ENCODE results near the gene HSD11B1. TPM values are rescaled to one million over a fixed set of nuclear protein-coding genes. Genes with fewer than 3 reads are reported as not detected.

The HSD11B1 gene
- total and polyA plus RNA-seq, 4 donors = 0.09 to 488 (median 304) TPM

DNA sequence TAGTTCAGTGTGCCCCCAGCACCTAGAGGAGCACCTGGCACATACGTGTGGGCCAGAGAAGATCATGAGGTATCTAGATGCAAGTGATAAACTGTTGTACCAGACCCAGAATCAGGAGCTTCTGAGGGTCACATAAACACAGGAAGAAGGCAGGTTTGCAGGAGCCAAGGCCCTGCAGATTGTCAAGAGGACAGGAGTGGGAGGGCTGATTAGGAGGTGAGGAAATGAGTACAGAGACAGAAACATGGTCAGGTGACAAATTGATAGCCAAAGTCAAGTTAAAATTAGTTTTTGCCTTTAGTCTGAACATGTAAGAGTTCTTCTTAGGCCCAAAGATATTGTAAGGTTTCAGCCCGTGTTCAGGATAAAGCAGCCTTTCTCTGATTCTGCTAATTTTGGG is 37.2 kb downstream of the HSD11B1 start:
- H3K4me3 ChIP-seq (ENCODE audit: low read depth in 1 of 3, low read length in 3 of 3) = no peak overlapping the region
- TF ChIP-seq, protein P1, sequence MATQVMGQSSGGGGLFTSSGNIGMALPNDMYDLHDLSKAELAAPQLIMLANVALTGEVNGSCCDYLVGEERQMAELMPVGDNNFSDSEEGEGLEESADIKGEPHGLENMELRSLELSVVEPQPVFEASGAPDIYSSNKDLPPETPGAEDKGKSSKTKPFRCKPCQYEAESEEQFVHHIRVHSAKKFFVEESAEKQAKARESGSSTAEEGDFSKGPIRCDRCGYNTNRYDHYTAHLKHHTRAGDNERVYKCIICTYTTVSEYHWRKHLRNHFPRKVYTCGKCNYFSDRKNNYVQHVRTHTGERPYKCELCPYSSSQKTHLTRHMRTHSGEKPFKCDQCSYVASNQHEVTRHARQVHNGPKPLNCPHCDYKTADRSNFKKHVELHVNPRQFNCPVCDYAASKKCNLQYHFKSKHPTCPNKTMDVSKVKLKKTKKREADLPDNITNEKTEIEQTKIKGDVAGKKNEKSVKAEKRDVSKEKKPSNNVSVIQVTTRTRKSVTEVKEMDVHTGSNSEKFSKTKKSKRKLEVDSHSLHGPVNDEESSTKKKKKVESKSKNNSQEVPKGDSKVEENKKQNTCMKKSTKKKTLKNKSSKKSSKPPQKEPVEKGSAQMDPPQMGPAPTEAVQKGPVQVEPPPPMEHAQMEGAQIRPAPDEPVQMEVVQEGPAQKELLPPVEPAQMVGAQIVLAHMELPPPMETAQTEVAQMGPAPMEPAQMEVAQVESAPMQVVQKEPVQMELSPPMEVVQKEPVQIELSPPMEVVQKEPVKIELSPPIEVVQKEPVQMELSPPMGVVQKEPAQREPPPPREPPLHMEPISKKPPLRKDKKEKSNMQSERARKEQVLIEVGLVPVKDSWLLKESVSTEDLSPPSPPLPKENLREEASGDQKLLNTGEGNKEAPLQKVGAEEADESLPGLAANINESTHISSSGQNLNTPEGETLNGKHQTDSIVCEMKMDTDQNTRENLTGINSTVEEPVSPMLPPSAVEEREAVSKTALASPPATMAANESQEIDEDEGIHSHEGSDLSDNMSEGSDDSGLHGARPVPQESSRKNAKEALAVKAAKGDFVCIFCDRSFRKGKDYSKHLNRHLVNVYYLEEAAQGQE (IDR thresholded peaks at IDR 0.05) = no peak
- no peak for TF ChIP-seq JUND (IDR thresholded peaks at IDR 0.05)
- TF ChIP-seq FOXA1 (IDR thresholded peaks at IDR 0.05) = no peak
- TF ChIP-seq HNF4G (IDR thresholded peaks at IDR 0.05) = no peak
- TF ChIP-seq SP1 (IDR thresholded peaks at IDR 0.05) = no peak
- TF ChIP-seq, protein P2, sequence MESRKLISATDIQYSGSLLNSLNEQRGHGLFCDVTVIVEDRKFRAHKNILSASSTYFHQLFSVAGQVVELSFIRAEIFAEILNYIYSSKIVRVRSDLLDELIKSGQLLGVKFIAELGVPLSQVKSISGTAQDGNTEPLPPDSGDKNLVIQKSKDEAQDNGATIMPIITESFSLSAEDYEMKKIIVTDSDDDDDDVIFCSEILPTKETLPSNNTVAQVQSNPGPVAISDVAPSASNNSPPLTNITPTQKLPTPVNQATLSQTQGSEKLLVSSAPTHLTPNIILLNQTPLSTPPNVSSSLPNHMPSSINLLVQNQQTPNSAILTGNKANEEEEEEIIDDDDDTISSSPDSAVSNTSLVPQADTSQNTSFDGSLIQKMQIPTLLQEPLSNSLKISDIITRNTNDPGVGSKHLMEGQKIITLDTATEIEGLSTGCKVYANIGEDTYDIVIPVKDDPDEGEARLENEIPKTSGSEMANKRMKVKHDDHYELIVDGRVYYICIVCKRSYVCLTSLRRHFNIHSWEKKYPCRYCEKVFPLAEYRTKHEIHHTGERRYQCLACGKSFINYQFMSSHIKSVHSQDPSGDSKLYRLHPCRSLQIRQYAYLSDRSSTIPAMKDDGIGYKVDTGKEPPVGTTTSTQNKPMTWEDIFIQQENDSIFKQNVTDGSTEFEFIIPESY (IDR thresholded peaks at IDR 0.05) = no peak
- TF ChIP-seq GABPA (IDR thresholded peaks at IDR 0.05 in 1 of 2, conservative IDR thresholded peaks at IDR 0.05 in 1 of 2) = no peak
- no peak for TF ChIP-seq RXRA (IDR thresholded peaks at IDR 0.05)

DNA sequence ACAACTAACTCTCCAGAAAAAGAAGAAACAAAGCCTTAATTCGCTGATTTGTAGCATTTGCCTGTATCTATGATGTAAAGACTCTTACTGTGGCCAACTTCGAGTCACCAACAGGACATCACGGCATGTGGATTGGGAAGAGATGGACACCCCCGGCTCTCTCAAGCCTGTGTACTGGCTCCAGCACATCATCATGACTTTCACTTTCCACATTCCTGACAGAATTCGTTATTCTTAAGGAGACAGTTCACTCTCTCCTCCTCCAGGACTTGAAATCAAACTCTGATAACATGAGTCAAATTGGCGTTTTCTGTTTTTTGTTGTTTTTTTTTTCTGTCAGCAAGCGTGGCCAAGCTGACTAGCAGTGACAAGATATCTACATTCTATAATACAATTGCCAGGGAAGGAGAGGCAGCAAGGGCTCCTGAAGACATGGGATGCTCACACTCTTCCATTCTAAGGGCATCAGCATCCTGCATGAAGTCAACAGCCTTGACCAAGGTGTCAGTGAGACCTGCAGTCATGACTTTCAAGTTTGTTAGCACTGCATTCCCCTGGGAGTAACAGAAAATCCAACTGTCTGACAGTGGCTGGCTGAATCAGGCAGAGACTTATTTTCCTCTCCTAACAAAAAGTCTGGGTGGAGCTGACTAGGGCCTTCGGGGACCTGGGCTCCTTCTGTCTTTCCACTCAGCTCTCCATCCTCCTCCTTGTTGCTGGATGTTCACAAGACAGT is 37.9 kb downstream of the HSD11B1 start:
- no peak for TF ChIP-seq GABPA (IDR thresholded peaks at IDR 0.05 in 1 of 2, conservative IDR thresholded peaks at IDR 0.05 in 1 of 2)
- TF ChIP-seq, protein P3, sequence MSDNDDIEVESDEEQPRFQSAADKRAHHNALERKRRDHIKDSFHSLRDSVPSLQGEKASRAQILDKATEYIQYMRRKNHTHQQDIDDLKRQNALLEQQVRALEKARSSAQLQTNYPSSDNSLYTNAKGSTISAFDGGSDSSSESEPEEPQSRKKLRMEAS (IDR thresholded peaks at IDR 0.05) = no peak
- TF ChIP-seq HNF4G (IDR thresholded peaks at IDR 0.05) = no peak
- no peak for TF ChIP-seq HNF4A (conservative IDR thresholded peaks at IDR 0.05)
- no peak for TF ChIP-seq TAF1 (conservative IDR thresholded peaks at IDR 0.05)
- TF ChIP-seq, protein P1 (IDR thresholded peaks at IDR 0.05) = no peak
- no peaks in the 10 kb centered on the region for H3K9me3 ChIP-seq (ENCODE audit: control insufficient read depth in 4 of 4, low read length in 3 of 4)
- peaks cover 0 to 7% (median 2%) of the 10 kb centered on the region in 4 donors for H3K36me3 ChIP-seq (ENCODE audit: control insufficient read depth in 4 of 4, insufficient read depth in 3 of 4, low read depth in 1 of 4, low read length in 3 of 4)
- peak overlapping the region; percentile 77 to 78 for H3K27ac ChIP-seq (ENCODE audit: low read depth in 1 of 2, low read length in 2 of 2)
- peaks cover 3 to 35% (median 27%) of the 10 kb centered on the region in 4 donors for H3K4me1 ChIP-seq (ENCODE audit: control insufficient read depth in 4 of 4, insufficient read depth in 4 of 4, low read length in 3 of 4)
- WGBS = 39% methylated on average over 8 of the region's 8 CpGs
- no peak overlapping the region for H3K4me3 ChIP-seq (ENCODE audit: low read depth in 1 of 3, low read length in 3 of 3)
- no peak for DNase-seq (ENCODE audit: low spot score)
- H3K27me3 ChIP-seq (ENCODE audit: control insufficient read depth in 4 of 4, insufficient read depth in 4 of 4, low read length in 3 of 4) = no peaks in the 10 kb centered on the region
- H3K9ac ChIP-seq (ENCODE audit: low read depth in 1 of 2, low read length in 2 of 2) = peak overlapping the region in 1 of 2 donors; percentile 59

More for the DNA sequence above, 37.2 kb downstream of the HSD11B1 start:
- no peak for DNase-seq (ENCODE audit: low spot score)
- Histone ChIP-seq H3K36me3 (ENCODE audit: control insufficient read depth in 4 of 4, insufficient read depth in 3 of 4, low read depth in 1 of 4, low read length in 3 of 4) (peaks cover 0 to 7% (median 2%) of the 10 kb centered on the region in 4 donors), H3K27me3 (ENCODE audit: control insufficient read depth in 4 of 4, insufficient read depth in 4 of 4, low read length in 3 of 4) (no peaks in the 10 kb centered on the region), H3K9ac (ENCODE audit: low read depth in 1 of 2, low read length in 2 of 2) (peak overlapping the region in 1 of 2 donors; percentile 59), H3K27ac (ENCODE audit: low read depth in 1 of 2, low read length in 2 of 2) (peak overlapping the region; percentile 77 to 78), H3K9me3 (ENCODE audit: control insufficient read depth in 4 of 4, low read length in 3 of 4) (no peaks in the 10 kb centered on the region), H3K4me1 (ENCODE audit: control insufficient read depth in 4 of 4, insufficient read depth in 4 of 4, low read length in 3 of 4) (peaks cover 0 to 33% (median 29%) of the 10 kb centered on the region in 4 donors)
- 48% methylated on average over 2 of the region's 2 CpGs for WGBS

Measured in liver (tissue), 9 donors.